Subcutaneous abdominal adipose tissue (tissue), 5 donors: ENCODE measurements around the gene ZNF280D.

Source experiments
- H3K27ac ChIP-seq: one replicate; pipeline ENCODE4 v1.7.0; 2013; ENCODE audit warnings: low read depth, mild to moderate bottlenecking, inconsistent platforms, low read length, moderate library complexity
- H3K27me3 ChIP-seq, 5 donors: one replicate each; pipeline ENCODE4 v1.7.0; 2013; ENCODE audit warnings: low read length in 5 of 5, inconsistent platforms in 1 of 5; ENCODE audit not compliant: control insufficient read depth in 5 of 5, insufficient read depth in 4 of 5
- H3K36me3 ChIP-seq, 5 donors: one replicate each; pipeline ENCODE4 v1.7.0; 2013; ENCODE audit warnings: low read length in 5 of 5; ENCODE audit not compliant: control insufficient read depth in 5 of 5, insufficient read depth in 5 of 5
- H3K4me1 ChIP-seq, 5 donors: one replicate each; pipeline ENCODE4 v1.7.0; 2013; ENCODE audit warnings: low read length in 5 of 5, mild to moderate bottlenecking in 3 of 5, moderate library complexity in 1 of 5; ENCODE audit not compliant: control insufficient read depth in 5 of 5, insufficient read depth in 5 of 5
- H3K4me3 ChIP-seq, 5 donors: one replicate each; pipeline ENCODE4 v1.7.0; 2013; ENCODE audit warnings: low read length in 5 of 5, low read depth in 1 of 5
- H3K9ac ChIP-seq, 5 donors: one replicate each; pipeline ENCODE4 v1.7.0; 2013; ENCODE audit warnings: low read length in 5 of 5, mild to moderate bottlenecking in 4 of 5, moderate library complexity in 3 of 5
- H3K9me3 ChIP-seq, 5 donors: one replicate each; pipeline ENCODE4 v1.7.0; 2013; ENCODE audit warnings: low read length in 5 of 5; ENCODE audit not compliant: control insufficient read depth in 5 of 5
- donor health status: healthy.
- donor health status: healthy.
- donor health status: healthy.
- donor health status: healthy.
- donor health status: healthy.

Gene ZNF280D

DNA sequence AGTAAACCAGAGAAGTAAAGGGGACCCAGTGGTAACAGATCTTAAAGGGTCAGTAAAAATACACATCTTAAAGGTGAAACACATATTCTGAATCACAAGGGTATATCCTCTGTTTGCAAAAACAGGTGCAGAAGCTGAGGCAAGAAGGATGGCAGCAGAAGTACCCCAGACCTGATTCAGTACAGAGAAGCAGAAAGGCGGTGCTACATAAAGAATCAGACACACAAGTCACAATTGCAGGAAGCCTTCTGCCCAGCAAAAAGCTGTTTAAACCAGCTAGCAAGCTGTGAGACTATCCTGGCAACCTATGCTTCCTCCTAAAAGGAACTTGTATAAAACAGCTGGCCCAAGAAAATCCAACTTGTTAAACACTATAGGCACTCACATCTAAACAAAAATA is 49.4 kb downstream of the ZNF280D start:
- no peak overlapping the region for H3K27ac ChIP-seq
- no peaks in the 10 kb centered on the region for H3K9me3 ChIP-seq
- H3K4me1 ChIP-seq: peaks cover 0 to 6% (median 0%) of the 10 kb centered on the region in 5 donors
- no peak overlapping the region for H3K4me3 ChIP-seq
- no peaks in the 10 kb centered on the region for H3K27me3 ChIP-seq
- peaks cover 0 to 13% (median 9%) of the 10 kb centered on the region in 5 donors for H3K36me3 ChIP-seq
- H3K9ac ChIP-seq: no peak overlapping the region

- no peak overlapping the region for H3K4me3 ChIP-seq
- H3K9me3 ChIP-seq: no peaks in the 10 kb centered on the region
- no peak overlapping the region for H3K9ac ChIP-seq
- H3K4me1 ChIP-seq: peaks cover 0 to 6% (median 0%) of the 10 kb centered on the region in 5 donors
- H3K27ac ChIP-seq: no peak overlapping the region
- H3K27me3 ChIP-seq: no peaks in the 10 kb centered on the region
- peaks cover 7 to 21% (median 15%) of the 10 kb centered on the region in 5 donors for H3K36me3 ChIP-seq
Observed at GRCh38 chr15:56681113-56681512, 52.2 kb downstream of the ZNF280D start.

- Histone ChIP-seq H3K27ac (no peak overlapping the region), H3K36me3 (peaks cover 7 to 28% (median 26%) of the 10 kb centered on the region in 5 donors), H3K4me1 (peaks cover 0 to 6% (median 0%) of the 10 kb centered on the region in 5 donors), H3K27me3 (no peaks in the 10 kb centered on the region), H3K9me3 (no peaks in the 10 kb centered on the region), H3K9ac (no peak overlapping the region), H3K4me3 (no peak overlapping the region)
Observed at GRCh38 chr15:56679225-56679624, 54.1 kb downstream of the ZNF280D start.

GRCh38 chr15:56678571-56678970 is 54.7 kb downstream of the ZNF280D start:
- H3K36me3 ChIP-seq: peaks cover 7 to 34% (median 26%) of the 10 kb centered on the region in 5 donors
- H3K27me3 ChIP-seq: no peaks in the 10 kb centered on the region

GRCh38 chr15:56677271-56677670 is 56.0 kb downstream of the ZNF280D start:
- no peak overlapping the region for H3K27ac ChIP-seq
- no peak overlapping the region for H3K9ac ChIP-seq
- no peaks in the 10 kb centered on the region for H3K9me3 ChIP-seq
- peaks cover 7 to 42% (median 33%) of the 10 kb centered on the region in 5 donors for H3K36me3 ChIP-seq
- no peak overlapping the region for H3K4me3 ChIP-seq
- no peaks in the 10 kb centered on the region for H3K27me3 ChIP-seq
- no peaks in the 10 kb centered on the region for H3K4me1 ChIP-seq

More at GRCh38 chr15:56678571-56678970, 54.7 kb downstream of the ZNF280D start:
- no peak overlapping the region for H3K27ac ChIP-seq
- H3K9me3 ChIP-seq: no peaks in the 10 kb centered on the region
- no peaks in the 10 kb centered on the region for H3K4me1 ChIP-seq
- no peak overlapping the region for H3K4me3 ChIP-seq
- H3K9ac ChIP-seq: no peak overlapping the region

DNA sequence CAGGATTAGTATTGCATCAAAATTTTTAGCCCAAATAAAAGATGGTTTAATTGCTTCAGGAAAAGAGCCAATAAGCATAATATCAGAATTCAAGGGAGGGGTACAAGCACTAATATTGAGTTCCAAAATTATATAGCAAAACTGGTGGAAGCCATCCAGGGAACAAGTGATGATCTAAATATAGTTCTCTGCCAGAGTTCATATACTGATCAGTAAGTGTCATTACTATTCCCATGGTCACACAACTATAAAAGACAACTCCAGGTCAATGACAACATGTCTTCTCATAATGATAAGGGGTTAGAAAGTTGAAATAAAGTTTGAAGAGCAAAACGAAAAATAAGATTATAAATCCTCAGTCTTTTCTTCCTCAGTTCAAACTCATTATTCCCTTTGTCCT is 57.4 kb downstream of the ZNF280D start:
- H3K36me3 ChIP-seq: peaks cover 7 to 40% (median 35%) of the 10 kb centered on the region in 5 donors
- no peak overlapping the region for H3K4me3 ChIP-seq
- no peaks in the 10 kb centered on the region for H3K27me3 ChIP-seq
- no peak overlapping the region for H3K27ac ChIP-seq
- no peaks in the 10 kb centered on the region for H3K9me3 ChIP-seq
- no peaks in the 10 kb centered on the region for H3K4me1 ChIP-seq
- no peak overlapping the region for H3K9ac ChIP-seq

GRCh38 chr15:56674857-56675256 is 58.5 kb downstream of the ZNF280D start:
- Histone ChIP-seq H3K4me1 (no peaks in the 10 kb centered on the region), H3K9ac (no peak overlapping the region), H3K9me3 (no peaks in the 10 kb centered on the region), H3K27me3 (no peaks in the 10 kb centered on the region), H3K36me3 (peaks cover 10 to 43% (median 33%) of the 10 kb centered on the region in 5 donors), H3K4me3 (no peak overlapping the region), H3K27ac (no peak overlapping the region)

DNA sequence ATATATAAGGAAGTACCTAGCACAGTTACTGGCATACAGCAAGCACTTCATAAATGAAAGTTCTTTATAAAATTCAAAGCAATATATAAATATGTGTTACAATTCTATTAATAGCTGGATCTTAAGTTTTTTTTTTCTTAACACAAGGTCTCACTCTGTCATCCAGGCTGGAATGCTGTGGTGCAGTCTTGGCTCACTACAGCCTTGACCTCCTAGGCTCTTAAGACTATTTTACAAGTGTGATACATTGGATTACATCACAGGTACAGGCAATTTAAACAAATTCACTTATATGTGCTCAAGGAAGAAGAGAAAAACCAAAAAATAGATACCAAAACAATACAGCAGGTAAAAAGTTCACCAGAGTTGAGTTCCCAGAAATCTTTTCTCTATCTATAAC is 60.6 kb downstream of the ZNF280D start:
- H3K27me3 ChIP-seq: no peaks in the 10 kb centered on the region
- no peaks in the 10 kb centered on the region for H3K4me1 ChIP-seq
- H3K36me3 ChIP-seq: peaks cover 12 to 50% (median 34%) of the 10 kb centered on the region in 5 donors
- no peak overlapping the region for H3K27ac ChIP-seq
- H3K9me3 ChIP-seq: no peaks in the 10 kb centered on the region
- H3K9ac ChIP-seq: no peak overlapping the region
- H3K4me3 ChIP-seq: no peak overlapping the region

DNA sequence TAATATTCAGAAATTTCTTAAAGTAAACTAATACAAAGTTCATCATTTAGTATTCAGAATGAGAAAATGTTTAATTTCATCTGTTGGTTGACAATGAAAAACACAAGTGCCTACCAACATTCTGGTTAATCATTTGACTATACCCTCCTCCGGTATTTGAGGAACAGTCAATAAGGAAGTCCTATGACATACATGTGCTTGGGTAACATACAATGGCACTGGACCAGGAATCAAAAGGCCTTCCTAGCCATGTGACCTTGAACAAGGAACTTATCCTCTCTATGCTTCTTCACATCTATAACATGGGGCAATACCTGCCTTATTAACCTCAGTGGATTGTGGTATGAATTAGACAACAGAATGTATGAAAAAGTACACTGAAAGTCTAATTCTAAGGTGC is 65.8 kb downstream of the ZNF280D start:
- Histone ChIP-seq H3K4me3 (no peak overlapping the region), H3K4me1 (no peaks in the 10 kb centered on the region), H3K9me3 (no peaks in the 10 kb centered on the region), H3K36me3 (peaks cover 28 to 58% (median 43%) of the 10 kb centered on the region in 5 donors), H3K9ac (no peak overlapping the region), H3K27me3 (no peaks in the 10 kb centered on the region), H3K27ac (no peak overlapping the region)

GRCh38 chr15:56660943-56661342 is 72.4 kb downstream of the ZNF280D start:
- Histone ChIP-seq H3K36me3 (peaks cover 16 to 45% (median 38%) of the 10 kb centered on the region in 5 donors), H3K4me3 (no peak overlapping the region), H3K27me3 (no peaks in the 10 kb centered on the region), H3K9ac (no peak overlapping the region), H3K4me1 (no peaks in the 10 kb centered on the region), H3K27ac (no peak overlapping the region), H3K9me3 (no peaks in the 10 kb centered on the region)

GRCh38 chr15:56659197-56659596 is 74.1 kb downstream of the ZNF280D start:
- H3K9me3 ChIP-seq: no peaks in the 10 kb centered on the region
- H3K27ac ChIP-seq: no peak overlapping the region
- H3K4me1 ChIP-seq: no peaks in the 10 kb centered on the region
- no peak overlapping the region for H3K9ac ChIP-seq
- H3K27me3 ChIP-seq: no peaks in the 10 kb centered on the region
- H3K36me3 ChIP-seq: peaks cover 13 to 38% (median 24%) of the 10 kb centered on the region in 5 donors
- no peak overlapping the region for H3K4me3 ChIP-seq
